Measurements from ENCODE around the gene KLK13.

KLK13 gene

GRCh38 chr19:51091895-51092873 lies 27.3 kb upstream of the KLK13 start:
- no peak for DNase-seq

GRCh38 chr19:51091126-51091525 lies 26.2 kb upstream of the KLK13 start:
- no peak for DNase-seq

DNA sequence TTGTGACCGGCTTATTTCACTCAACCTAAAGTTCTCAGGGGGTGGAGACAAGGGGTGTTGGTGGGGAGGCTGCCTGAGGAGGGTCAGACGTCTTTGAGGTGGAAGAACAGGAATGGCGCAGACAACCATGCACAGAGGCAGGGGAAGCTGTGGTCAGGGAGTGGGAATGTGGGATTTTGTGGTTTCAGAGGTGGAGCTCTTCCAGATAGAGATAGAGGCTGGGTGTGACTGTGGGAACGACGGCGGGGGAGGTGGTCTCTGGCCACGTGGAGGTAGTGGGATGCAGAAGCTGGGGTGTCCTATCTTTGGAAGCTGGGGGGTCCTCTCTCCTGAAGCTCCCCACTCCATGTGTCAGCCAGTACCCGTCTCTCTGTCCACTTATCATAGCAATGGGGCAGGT lies 25.6 kb upstream of the KLK13 start:
- no peak for DNase-seq

DNA sequence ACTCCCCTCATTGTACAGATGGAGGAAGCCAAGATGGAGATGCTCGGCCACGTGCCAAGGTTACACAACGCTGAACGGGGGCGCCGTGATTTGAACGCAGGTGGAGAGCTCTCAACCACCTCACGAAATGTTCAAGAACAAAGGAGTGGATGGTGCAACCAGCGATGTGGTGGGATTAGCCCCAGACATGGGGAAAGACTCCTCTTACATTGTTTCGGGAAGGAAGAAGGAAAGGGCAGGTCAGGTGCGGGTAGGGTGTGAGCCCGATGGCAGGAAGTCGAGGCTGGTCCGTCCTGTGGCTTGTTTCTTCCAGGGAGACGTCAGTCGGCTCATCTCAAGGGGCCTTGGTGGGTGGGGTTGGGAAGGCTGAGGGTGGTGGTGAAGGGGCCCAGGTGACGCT lies 24.9 kb upstream of the KLK13 start:
- no peak for DNase-seq

DNA sequence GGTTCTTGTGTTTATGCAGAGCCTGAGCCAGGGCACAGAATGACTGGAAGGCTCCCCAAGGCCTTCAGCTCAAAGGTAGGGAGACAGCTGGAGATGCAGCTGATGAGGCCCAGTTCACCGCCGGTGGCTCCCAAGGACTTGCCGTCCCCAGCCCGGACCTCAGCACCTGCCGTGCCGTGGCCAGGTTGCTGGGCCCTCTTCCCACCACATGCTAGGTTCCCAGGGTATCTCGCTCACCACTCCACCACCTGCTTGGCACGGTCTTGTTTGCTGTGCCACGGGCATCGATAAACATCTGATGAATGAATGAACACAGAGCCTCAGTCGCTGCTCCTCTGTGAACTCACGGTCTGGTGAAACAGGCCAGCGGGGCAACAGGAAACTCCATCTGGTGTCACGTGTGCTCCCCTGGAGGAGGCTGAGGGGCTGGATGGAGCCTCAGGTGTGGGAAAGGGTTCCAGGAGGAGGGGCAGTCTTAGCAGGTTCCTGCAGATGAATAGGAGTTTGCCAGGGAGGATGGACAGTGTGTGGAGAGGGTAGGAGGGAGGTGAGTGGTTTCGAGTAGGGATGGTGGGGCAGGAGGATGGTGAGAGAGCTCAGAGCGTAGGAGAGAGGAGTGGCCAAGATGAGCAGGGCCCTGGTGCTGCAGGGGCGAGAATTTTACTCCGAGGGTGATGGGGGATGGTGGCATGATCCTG lies 21.4 kb upstream of the KLK13 start:
- DNase-seq, result no peak

DNA sequence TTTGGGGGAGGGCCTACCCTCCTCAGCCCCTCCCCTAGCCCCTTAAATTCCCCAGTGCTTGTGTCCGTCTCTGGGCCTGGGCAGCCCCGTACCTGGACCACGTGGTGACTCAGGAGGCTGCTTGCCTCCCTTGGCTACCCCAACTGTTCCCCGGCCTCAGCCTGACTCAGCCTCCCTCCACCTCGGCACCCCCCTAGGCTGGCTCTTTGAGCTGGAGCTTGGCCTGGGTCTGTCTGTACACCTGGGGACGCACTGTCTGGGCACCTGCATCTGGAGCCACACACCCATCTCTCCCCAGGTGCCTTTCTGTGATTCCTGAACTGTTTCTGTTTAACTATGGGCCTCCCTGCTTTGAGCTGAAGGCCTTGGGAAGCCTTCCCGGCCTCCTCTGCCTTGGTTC lies 19.6 kb upstream of the KLK13 start:
- DNase-seq, result no peak

DNA sequence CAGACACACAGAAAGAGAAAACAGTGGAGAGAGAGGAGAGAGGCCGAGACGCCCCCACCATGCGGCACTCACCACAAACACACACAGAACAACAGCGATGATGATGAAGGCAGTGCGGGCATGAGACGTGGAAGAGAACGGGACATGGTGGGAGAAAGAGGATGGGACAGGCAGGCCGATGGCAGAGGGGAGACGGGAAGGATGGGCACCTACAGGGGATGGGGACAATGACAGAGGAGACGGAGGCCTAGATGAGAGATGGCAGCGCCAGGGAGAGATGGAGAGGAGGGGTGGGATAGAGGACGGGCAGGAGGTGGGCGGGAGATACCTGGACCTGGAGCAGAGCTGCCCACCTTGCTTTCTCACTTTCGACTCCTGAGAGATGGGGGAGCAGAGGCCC lies 18.9 kb upstream of the KLK13 start:
- no peak for DNase-seq

- no peak for DNase-seq
Observed at GRCh38 chr19:51083181-51083580, 18.3 kb upstream of the KLK13 start.

DNA sequence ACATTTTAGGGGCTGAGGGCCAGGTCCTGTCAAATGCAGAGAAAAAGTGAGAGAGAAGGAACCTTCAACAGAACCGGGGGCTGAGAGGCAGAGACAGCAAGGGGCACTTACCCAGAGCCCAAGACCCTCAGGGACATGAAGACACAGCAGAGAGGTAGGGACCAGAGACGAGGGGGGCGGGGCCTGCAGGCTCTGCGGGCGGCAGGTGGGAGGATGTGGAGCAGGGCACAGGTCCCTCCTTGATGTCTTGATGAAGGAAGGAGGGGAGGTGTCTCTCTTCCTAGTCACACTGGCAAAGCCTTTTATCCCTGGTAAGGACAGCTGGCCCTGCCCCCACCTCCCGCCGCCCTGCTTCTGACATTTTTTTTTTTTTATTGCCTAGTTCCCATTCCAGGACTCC lies 17.7 kb upstream of the KLK13 start, which contains the start of gene KLK14:
TSS of gene KLK14 (minus strand) at position 277 of the 400 bp plus-strand sequence. CDS start at position 4, 273 bp downstream.
- no peak for DNase-seq

DNA sequence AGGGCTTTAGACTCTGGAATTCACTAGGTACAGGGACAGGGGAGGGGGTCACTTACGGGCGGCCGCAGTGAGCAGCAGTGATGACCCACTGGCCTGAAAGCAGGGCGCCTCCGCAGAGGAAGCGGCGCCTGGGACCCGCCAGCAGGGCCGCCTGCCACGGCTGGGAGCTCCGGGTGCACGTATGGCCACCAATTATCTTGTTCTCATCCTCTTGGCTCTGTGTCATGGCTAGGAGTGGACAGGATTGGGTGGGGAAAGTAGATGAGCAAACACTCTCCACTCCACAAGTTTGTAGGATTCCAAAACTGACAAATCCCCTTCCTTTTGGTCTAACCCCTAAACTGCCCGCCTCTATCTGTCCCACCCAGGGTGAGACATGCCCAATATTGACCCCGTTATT lies 16.6 kb upstream of the KLK13 start:
- DNase-seq, result no peak

DNA sequence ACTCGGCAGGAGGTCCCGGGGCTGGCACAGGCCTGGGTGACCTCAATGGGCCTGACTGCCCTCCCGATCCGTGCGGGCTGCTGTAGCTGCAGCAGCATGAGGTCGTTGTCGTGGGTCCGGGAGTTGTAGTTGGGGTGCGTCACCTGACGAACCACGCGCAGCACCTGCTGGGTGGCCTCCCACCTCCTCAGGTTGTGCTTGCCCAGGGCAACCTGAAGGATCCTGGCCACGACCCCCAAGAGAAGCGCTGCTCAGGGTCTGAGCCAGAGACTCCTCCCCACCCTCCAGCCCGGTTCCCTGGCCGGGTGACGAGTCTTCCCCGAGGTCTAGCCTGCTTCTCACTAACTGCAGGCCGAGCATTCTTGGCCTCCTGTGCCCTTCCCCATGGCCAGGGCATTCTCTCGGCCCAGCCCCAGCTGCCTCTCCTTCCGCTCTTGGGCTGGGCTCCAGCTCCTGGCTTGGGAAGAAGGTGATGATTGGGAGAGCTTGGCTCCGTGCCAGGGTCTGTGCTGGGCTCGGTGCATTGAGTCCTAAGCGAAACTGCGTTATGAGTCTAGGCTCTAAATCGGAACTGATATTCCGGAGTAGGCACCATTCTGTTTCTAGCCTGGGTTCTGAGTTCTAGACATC lies 14.7 kb upstream of the KLK13 start:
- no peak for DNase-seq

GRCh38 chr19:51078731-51079130 lies 13.8 kb upstream of the KLK13 start:
- no peak for DNase-seq

DNA sequence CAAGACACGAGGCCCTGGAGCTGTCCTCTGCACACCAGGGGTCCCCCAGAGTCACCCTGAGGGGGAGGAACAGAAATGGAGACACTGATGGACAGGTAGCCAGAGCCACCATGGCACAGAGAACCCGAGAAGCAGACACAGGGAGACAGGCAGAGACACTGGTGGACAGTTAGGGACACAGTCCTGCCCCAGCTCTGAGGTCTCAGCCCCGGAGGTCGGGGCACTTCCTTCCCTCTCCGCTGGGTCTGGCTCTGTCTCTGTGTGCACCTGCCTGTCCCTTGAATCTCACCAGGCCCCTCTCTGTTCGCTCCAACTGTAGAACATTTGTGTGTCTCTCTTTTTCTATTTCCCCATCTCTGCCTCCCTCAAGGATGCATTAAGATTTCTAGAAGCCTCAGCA lies 13.2 kb upstream of the KLK13 start:
- DNase-seq, result no peak

GRCh38 chr19:51076631-51077213 lies 11.8 kb upstream of the KLK13 start:
- DNase-seq, result no peak

DNA sequence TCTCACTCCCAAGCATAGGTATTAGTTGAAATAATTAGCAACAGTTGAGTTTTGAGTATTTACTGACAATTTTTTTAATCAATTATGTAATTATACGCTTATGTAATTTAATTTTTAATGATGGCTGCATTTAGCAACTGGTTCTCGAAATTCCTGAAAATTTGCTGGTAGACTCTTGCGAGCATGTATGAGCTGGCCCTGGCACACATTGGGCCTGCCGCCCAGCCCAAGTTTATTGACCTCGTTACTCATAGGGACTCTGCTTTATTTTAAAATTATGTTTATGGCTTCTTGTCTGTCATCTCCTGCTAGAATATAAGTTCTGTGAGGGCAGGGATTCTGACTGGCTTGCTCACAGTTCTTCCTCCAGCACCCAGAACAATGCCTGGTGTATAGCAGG lies 11.1 kb upstream of the KLK13 start:
- DNase-seq, result no peak

DNA sequence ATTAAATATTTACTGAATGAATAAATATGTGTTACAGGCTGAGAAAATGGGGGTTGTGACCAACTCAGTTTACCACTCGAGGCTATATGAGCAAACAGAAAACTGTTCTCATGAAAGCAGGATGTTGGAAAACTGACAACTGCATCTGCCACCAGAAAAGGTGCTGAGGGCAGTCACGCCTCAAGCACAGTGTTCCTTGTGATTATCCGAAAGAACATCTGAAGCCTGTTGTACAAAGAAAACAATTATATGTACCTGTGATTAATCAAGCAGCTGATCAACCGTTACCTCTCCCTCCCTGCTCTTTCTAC lies 6.2 kb upstream of the KLK13 start:
- no peak for DNase-seq

DNA sequence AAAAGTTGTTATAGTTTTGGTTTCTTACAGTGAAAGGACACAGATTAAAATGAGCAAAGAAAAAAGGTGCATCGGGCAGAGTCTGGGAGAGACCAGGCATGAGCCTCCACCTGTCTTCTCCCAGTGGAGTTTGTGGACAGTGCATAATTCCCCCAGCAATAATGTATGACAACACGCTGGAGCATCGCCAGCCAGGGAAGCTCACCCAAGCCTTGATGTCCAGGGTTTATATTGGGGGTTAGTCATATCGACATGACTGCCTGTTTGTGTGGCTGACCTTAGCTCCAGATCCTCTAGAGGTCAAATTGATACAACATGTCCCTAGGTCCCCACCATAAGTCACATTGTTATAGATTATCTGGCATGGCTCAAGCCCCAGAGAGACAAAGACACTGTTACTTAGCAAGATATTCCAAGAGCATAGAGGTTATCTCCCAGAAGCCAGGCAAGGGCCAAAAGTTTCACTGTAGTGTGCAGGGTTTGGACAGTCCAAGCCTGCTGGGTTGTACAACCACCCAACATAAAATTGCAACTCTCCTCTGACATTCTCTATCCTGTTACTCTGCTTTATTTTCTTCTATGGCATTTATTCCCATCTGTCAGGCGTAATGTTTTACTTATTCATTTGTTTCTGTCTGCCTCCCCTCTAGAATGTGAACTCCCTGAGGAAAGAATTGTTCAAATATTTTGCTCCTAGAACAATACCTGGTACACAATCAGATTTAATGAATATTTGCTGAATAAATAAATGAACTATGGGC lies 5.6 kb upstream of the KLK13 start:
- DNase-seq, result no peak

- no peak for DNase-seq
Observed at GRCh38 chr19:51066393-51067186, 1.7 kb upstream of the KLK13 start.

- no peak for DNase-seq
Observed at GRCh38 chr19:51065221-51065960, 499 bp upstream of the KLK13 start.

DNA sequence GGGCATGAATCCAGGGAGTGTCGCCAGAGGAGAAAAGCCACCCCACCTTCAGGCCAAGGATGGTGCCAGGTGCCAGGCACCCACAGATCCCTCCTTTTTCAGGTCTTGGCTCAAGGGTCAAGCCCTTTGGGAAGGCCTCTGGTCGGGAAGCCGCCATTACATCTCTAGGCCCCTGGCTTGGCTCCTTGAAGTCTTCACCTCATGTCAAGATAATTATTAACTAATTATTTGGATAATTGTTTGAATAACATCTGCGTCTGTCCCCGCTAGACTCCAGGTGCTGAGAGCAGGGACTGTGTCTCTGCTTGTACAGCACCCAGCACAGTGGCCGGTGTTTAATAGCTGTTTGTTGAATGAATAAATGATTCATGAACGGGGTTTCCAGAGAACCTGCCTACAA lies 1.2 kb downstream of the KLK13 start:
- no peak for DNase-seq

DNA sequence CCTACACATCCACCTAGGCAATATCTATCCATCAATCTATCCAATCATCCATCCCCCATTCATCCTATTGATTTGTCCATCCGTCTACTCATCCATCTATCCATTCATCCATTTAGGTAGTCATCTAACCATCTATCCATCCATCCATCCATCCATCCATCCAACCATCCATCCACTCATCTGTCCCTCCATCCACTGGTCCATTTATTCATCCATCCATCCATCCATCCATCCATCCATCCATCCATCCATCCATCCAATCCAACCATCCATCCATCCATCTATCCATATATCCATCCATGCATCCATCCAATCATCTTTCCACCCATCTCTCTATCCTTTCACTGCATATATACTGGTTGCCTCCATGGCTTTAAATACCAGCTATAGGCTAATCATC lies 3.9 kb downstream of the KLK13 start:
- no peak for DNase-seq

Measured in CD4-positive, alpha-beta T cell treated with Interferon gamma for 1 hour (primary cell).